ENCODE data around the gene TRIM67. TPM values are rescaled to one million over a fixed set of nuclear protein-coding genes. Genes with fewer than 3 reads are reported as not detected.

The TRIM67 gene
- total RNA-seq, 6 experiments from 2014 or later, result not detected

DNA sequence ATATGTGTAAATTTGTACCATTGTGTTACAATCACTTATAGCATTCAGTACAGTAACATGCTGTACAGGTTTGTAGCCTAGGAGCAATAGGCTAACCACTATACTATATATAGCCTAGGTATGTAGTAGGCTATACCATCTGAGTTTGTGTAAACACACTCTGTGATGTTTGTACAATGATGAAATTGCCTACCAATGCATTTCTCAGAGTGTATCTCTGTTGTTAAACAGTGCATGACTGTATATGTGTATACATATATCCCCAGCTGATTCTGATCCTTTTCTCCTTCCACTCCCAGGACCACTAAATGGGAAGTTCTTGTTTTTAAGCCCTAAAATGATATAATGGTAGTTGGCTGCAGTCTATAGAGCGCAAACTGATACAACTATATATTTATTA is 86.9 kb downstream of the TRIM67 start:
- TF ChIP-seq POLR2A (IDR thresholded peaks at IDR 0.05), result no peak
- TF ChIP-seq, protein P1, sequence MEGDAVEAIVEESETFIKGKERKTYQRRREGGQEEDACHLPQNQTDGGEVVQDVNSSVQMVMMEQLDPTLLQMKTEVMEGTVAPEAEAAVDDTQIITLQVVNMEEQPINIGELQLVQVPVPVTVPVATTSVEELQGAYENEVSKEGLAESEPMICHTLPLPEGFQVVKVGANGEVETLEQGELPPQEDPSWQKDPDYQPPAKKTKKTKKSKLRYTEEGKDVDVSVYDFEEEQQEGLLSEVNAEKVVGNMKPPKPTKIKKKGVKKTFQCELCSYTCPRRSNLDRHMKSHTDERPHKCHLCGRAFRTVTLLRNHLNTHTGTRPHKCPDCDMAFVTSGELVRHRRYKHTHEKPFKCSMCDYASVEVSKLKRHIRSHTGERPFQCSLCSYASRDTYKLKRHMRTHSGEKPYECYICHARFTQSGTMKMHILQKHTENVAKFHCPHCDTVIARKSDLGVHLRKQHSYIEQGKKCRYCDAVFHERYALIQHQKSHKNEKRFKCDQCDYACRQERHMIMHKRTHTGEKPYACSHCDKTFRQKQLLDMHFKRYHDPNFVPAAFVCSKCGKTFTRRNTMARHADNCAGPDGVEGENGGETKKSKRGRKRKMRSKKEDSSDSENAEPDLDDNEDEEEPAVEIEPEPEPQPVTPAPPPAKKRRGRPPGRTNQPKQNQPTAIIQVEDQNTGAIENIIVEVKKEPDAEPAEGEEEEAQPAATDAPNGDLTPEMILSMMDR (IDR thresholded peaks at IDR 0.05), result no peak
- Histone ChIP-seq H3K4me3 (no peak overlapping the region), H3K36me3 (peaks cover 0 to 10% (median 3%) of the 10 kb centered on the region in 4 donors), H3K27ac (no peak overlapping the region), H3K9me3 (no peaks in the 10 kb centered on the region), H3K27me3 (no peaks in the 10 kb centered on the region), H3K4me1 (no peaks in the 10 kb centered on the region)
- ATAC-seq, result no peak
- intact Hi-C loops (cut with DNase I), result no loop called here
- 90% methylated on average over 1 of the region's 1 CpG for WGBS (ENCODE audit: insufficient coverage, low coverage, low lambda C conversion rate, missing lambda C conversion rate)
- DNase-seq, result no peak

DNA sequence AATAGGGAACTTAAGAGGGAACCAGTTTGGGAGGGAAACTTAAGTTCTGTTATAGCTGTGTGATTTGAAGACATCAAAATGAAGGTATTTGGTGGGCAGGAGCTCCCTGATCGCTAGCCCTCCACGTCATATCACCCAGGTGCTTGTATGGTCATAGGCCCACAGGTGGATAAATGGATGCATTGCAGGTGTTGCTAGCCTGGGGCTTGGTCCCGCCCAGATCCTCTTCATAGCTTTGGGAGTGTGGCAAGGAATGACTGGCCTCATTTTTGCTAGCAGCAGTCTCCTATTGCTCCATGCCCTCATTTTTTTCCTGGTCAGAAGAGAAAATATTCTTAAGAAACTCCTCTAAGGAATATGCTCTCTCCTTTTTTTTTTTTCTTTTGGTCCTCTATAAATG is 90.5 kb downstream of the TRIM67 start:
- H3K9me3 ChIP-seq, result no peaks in the 10 kb centered on the region
- intact Hi-C loops (cut with DNase I), result no loop called here
- peaks cover 0 to 12% (median 6%) of the 10 kb centered on the region in 4 donors for H3K36me3 ChIP-seq
- H3K4me1 ChIP-seq, result no peaks in the 10 kb centered on the region
- ATAC-seq (no peak), DNase-seq (no peak)
- H3K27ac ChIP-seq, result no peak overlapping the region
- no peak overlapping the region for H3K4me3 ChIP-seq
- TF ChIP-seq, protein P1 (IDR thresholded peaks at IDR 0.05), result no peak
- TF ChIP-seq POLR2A (IDR thresholded peaks at IDR 0.05), result no peak
- no CpG with 5 or more reads among the region's 3 CpGs for WGBS (ENCODE audit: insufficient coverage, low coverage, low lambda C conversion rate, missing lambda C conversion rate)
- no peaks in the 10 kb centered on the region for H3K27me3 ChIP-seq

DNA sequence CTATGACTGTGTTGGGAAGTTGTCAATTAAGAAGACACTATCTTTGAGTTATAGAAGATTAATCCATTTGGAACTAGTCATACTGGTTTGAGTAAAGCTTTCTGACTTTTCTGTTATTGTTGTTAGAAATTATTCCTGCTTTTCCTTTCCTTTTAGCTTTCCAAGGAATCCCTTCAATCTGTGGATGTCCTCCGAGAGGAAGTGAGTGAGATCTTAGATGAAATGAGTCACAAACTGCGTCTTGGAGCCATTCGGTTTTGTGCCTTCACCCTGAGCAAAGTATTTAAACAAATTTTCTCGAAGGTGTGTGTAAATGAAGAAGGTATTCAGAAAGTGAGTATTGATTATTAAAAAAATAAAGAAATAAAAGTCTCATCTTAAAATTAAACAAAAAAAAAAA is 98.5 kb downstream of the TRIM67 start:
- DNase-seq (no peak), ATAC-seq (no peak)
- peaks cover 0 to 61% (median 22%) of the 10 kb centered on the region in 4 donors for H3K36me3 ChIP-seq
- no peaks in the 10 kb centered on the region for H3K27me3 ChIP-seq
- TF ChIP-seq, protein P1 (IDR thresholded peaks at IDR 0.05), result no peak
- TF ChIP-seq POLR2A (IDR thresholded peaks at IDR 0.05), result no peak
- H3K27ac ChIP-seq, result no peak overlapping the region
- WGBS (ENCODE audit: insufficient coverage, low coverage, low lambda C conversion rate, missing lambda C conversion rate), result 86% methylated on average over 4 of the region's 4 CpGs
- H3K4me3 ChIP-seq, result no peak overlapping the region
- no peaks in the 10 kb centered on the region for H3K9me3 ChIP-seq
- intact Hi-C loops (cut with DNase I), result no loop called here
- no peaks in the 10 kb centered on the region for H3K4me1 ChIP-seq

DNA sequence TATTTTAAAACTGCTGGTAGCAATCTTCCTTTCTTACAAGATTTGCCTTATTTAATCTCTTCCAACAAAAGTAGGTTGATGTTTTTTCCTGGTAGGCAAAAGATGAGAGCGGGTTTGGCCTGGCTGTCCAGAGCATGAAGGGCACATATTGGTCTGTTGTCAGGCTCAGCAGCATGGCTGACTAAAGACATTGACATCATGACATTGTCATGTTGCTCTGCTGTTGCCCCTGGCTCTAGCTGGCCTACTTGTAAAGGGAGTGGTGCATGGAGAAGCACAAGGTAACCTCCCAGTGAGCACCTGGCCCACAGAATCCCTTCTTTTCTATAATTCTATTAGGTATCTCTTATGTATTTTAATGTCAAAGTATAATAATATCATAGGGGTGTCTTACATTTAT is 102.8 kb downstream of the TRIM67 start:
- no peaks in the 10 kb centered on the region for H3K9me3 ChIP-seq
- DNase-seq (no peak), ATAC-seq (no peak)
- H3K4me1 ChIP-seq, result no peaks in the 10 kb centered on the region
- intact Hi-C loops (cut with DNase I), result no loop called here
- no peak overlapping the region for H3K4me3 ChIP-seq
- WGBS (ENCODE audit: insufficient coverage, low coverage, low lambda C conversion rate, missing lambda C conversion rate), result 100% methylated on average over 1 of the region's 1 CpG
- TF ChIP-seq, protein P1 (IDR thresholded peaks at IDR 0.05), result no peak
- no peak for TF ChIP-seq POLR2A (IDR thresholded peaks at IDR 0.05)
- peaks cover 0 to 80% (median 34%) of the 10 kb centered on the region in 4 donors for H3K36me3 ChIP-seq
- H3K27me3 ChIP-seq, result no peaks in the 10 kb centered on the region
- no peak overlapping the region for H3K27ac ChIP-seq

DNA sequence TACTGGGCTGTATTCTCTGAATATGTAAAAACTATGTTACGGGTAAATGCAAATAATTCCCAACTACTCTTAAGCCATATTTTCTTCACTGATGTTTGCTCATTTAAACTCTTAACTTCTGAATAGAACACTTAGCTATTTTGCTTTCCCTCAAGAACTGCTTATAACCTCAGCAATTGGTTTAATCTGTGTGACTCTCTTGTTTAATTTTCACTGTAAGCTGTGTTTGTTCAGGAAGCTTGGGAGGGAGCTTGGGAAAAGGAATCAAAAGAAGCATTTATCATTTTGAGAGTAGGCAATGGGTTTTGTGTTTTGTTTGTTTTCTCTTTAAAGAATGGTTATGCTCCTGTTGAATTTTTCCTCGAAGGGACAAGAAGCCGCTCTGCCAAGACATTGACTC is 103.5 kb downstream of the TRIM67 start:
- Histone ChIP-seq H3K4me1 (no peaks in the 10 kb centered on the region), H3K9me3 (no peaks in the 10 kb centered on the region), H3K36me3 (peaks cover 0 to 77% (median 30%) of the 10 kb centered on the region in 4 donors), H3K27ac (no peak overlapping the region), H3K4me3 (no peak overlapping the region), H3K27me3 (no peaks in the 10 kb centered on the region)
- intact Hi-C loops (cut with DNase I), result no loop called here
- ATAC-seq (no peak), DNase-seq (no peak)
- TF ChIP-seq POLR2A (IDR thresholded peaks at IDR 0.05), result no peak
- TF ChIP-seq, protein P1 (IDR thresholded peaks at IDR 0.05), result no peak
- WGBS (ENCODE audit: insufficient coverage, low coverage, low lambda C conversion rate, missing lambda C conversion rate), result 91% methylated on average over 3 of the region's 3 CpGs
